Endothelial cell of umbilical vein (primary cell): ENCODE data around the gene ZNF580. TPM values are rescaled to one million over a fixed set of nuclear protein-coding genes. Genes with fewer than 3 reads are reported as not detected.

Experiments
- BruUV-seq: library from RNA; stranded (reverse); fragments of 400-500 nt; replicated peaks from 2 replicates; lab custom pipeline; 2021; lab: Mats Ljungman, UMichigan
- CTCF ChIA-PET: fragments of 300-600, 350-600 bp; sonication (Branson Sonifier 250); formaldehyde crosslinking; loops from one replicate; lab custom pipeline; 2021; ENCODE audit warnings: antibody characterized with exemption, inconsistent platforms; lab: Charles Lee
- POLR2A ChIA-PET: fragments of 300-600, 350-600 bp; sonication (Branson Sonifier 250); formaldehyde crosslinking; loops from one replicate; lab custom pipeline; 2021; ENCODE audit warnings: antibody characterized with exemption, inconsistent platforms; lab: Charles Lee
- DNase-seq: peaks from one replicate; pipeline ENCODE4 v3.0.0-alpha.2; 2011; ENCODE audit warnings: low read depth, low spot score
- FAIRE-seq: peaks from 2 replicates; lab custom pipeline; 2011; peaks lifted over from hg19 to GRCh38; lab: Jason Lieb, UNC
- H2AFZ ChIP-seq: 2 replicates; pipeline ENCODE4 v1.6.0; 2012; ENCODE audit warnings: low read depth, low read length, control low read depth, inconsistent platforms
- H3K27ac ChIP-seq: 2 replicates; pipeline ENCODE4 v1.5.1; 2011; ENCODE audit warnings: low read depth, mild to moderate bottlenecking, control low read depth, low read length, moderate library complexity; ENCODE audit not compliant: insufficient read depth
- H3K27me3 ChIP-seq, 2 experiments: 2 replicates each; pipeline versions ENCODE4 v1.6.0 to v1.6.1; 2011; ENCODE audit warnings: low read length in 2 of 2, mixed read lengths in 1 of 2; ENCODE audit not compliant: control insufficient read depth in 2 of 2, insufficient read depth in 2 of 2
- H3K36me3 ChIP-seq, 2 experiments: 2 replicates in 1 of 2; 3 replicates in 1 of 2; pipeline ENCODE4 v1.5.1; 2011; ENCODE audit warnings: low read length in 2 of 2, mild to moderate bottlenecking in 1 of 2, moderate library complexity in 1 of 2; ENCODE audit not compliant: control insufficient read depth in 2 of 2, insufficient read depth in 2 of 2; ENCODE audit errors: extremely low read depth in 1 of 2
- H3K4me1 ChIP-seq: 3 replicates; pipeline ENCODE4 v1.5.1; 2011; ENCODE audit warnings: mild to moderate bottlenecking, low read length; ENCODE audit not compliant: control insufficient read depth, insufficient read depth; ENCODE audit errors: extremely low read depth
- H3K4me2 ChIP-seq: 2 replicates; pipeline ENCODE4 v1.6.1; 2011; ENCODE audit warnings: low read length, control low read depth, mixed read lengths; ENCODE audit not compliant: insufficient read depth
- H3K4me3 ChIP-seq, 3 experiments: fragments of 200-600 bp in 1 of 3; sonication (generic), shearing (Covaris generic) in 1 of 3; replicated peaks in 1 of 3; 2 replicates each; pipeline ENCODE4 v1.5.1; 2011 to 2016; ENCODE audit warnings: control low read depth in 3 of 3, low read length in 3 of 3, mild to moderate bottlenecking in 2 of 3, inconsistent platforms in 1 of 3, low read depth in 1 of 3, moderate library complexity in 1 of 3; ENCODE audit not compliant: insufficient read depth in 1 of 3
- H3K79me2 ChIP-seq: 2 replicates; pipeline ENCODE4 v1.6.0; 2012; ENCODE audit warnings: low read length, inconsistent platforms; ENCODE audit not compliant: control insufficient read depth, insufficient read depth
- H3K9ac ChIP-seq: replicated peaks from 2 replicates; pipeline ENCODE3; 2011; ENCODE audit warnings: low read length, control low read depth; ENCODE audit not compliant: insufficient read depth; ENCODE audit errors: extremely low read depth
- H3K9me1 ChIP-seq: replicated peaks from 3 replicates; pipeline ENCODE4 v1.6.0; 2011; ENCODE audit warnings: mild to moderate bottlenecking, low read length; ENCODE audit not compliant: control insufficient read depth, insufficient read depth; ENCODE audit errors: extremely low read depth
- H3K9me3 ChIP-seq: replicated peaks from 2 replicates; pipeline ENCODE4 v1.5.1; 2012; ENCODE audit warnings: low read length, inconsistent platforms; ENCODE audit not compliant: control insufficient read depth, insufficient read depth
- H4K20me1 ChIP-seq: replicated peaks from 2 replicates; pipeline ENCODE3; 2011; ENCODE audit warnings: mild to moderate bottlenecking, low read length; ENCODE audit not compliant: control insufficient read depth, insufficient read depth; ENCODE audit errors: extremely low read depth
- CTCF ChIP-seq, 2 donors: IDR thresholded peaks; 1 replicate in 1 of 2; 2 replicates in 1 of 2; pipeline ENCODE4 v1.5.1; 2011; ENCODE audit warnings: low read length in 2 of 2, mild to moderate bottlenecking in 2 of 2, moderate library complexity in 2 of 2, control low read depth in 1 of 2, inconsistent platforms in 1 of 2, low read depth in 1 of 2; ENCODE audit not compliant: insufficient read depth in 1 of 2; ENCODE audit errors: extremely low read depth in 1 of 2
- EZH2 ChIP-seq: IDR thresholded peaks from 2 replicates; pipeline ENCODE4 v1.6.1; 2012; ENCODE audit warnings: borderline replicate concordance, low read depth, mild to moderate bottlenecking, moderate library complexity, low read length, inconsistent platforms; ENCODE audit not compliant: severe bottlenecking
- JUN ChIP-seq: IDR thresholded peaks from 2 replicates; pipeline ENCODE4 v1.6.1; 2011; ENCODE audit warnings: borderline replicate concordance, low read depth; ENCODE audit not compliant: insufficient read length, insufficient read depth
- MAX ChIP-seq: IDR thresholded peaks from 2 replicates; pipeline ENCODE4 v1.6.1; 2011; ENCODE audit not compliant: insufficient read depth, insufficient read length
- MYC ChIP-seq: IDR thresholded peaks from one replicate; pipeline ENCODE4 v1.6.1; 2011; ENCODE audit warnings: mild to moderate bottlenecking, low read depth, low read length
- POLR2A ChIP-seq: IDR thresholded peaks from 2 replicates; pipeline ENCODE4 v1.6.1; 2012; ENCODE audit warnings: low read depth, mild to moderate bottlenecking, control low read depth, low read length
- dilution Hi-C: fragments of 300-500 bp; cut with MboI; formaldehyde crosslinking; loops from one replicate; pipeline ENCODE4 v1.15.0; 2019; ENCODE audit warnings: low sequenced_read_pairs; ENCODE audit not compliant: extremely low pct_ligation_motif_present
- intact Hi-C: fragments of 100-400 bp; cut with micrococcal nuclease; formaldehyde crosslinking; loops from one replicate; pipeline ENCODE4 v1.10.0; 2022
- polyA plus RNA-seq, 4 experiments: library from polyadenylated mRNA; depleted of rRNA in 3 of 4; stranded (reverse) in 3 of 4; unstranded in 1 of 4; fragments of >200 nt; gene quantifications; 2 replicates each; pipeline versions ENCODE4 v1.2.1 to v1.2.3, GENCODE V29; 2011 to 2012; ENCODE audit warnings: missing spikeins in 1 of 4
- total RNA-seq: library from RNA; stranded (reverse); gene quantifications from 2 replicates; pipeline ENCODE4 v1.2.3, GENCODE V29; 2021

ZNF580 gene
- total and polyA plus RNA-seq, 2 donors (not counting 3 experiments of a cell fraction or from before 2014, with no cell fraction given), result 13.7 to 41.1 TPM

GRCh38 chr19:55645512-55645881 is 4.7 kb downstream of the ZNF580 start:
- peaks cover 3 to 10% of the 10 kb centered on the region in 2 experiments for H3K36me3 ChIP-seq
- no peaks in the 10 kb centered on the region for H4K20me1 ChIP-seq
- no peaks in the 10 kb centered on the region for H3K9me3 ChIP-seq
- BruUV-seq, result no TSS peak
- H3K4me2 ChIP-seq, result no peak overlapping the region
- H3K27me3 ChIP-seq, result no peaks in the 10 kb centered on the region
- no peak overlapping the region for H2AFZ ChIP-seq
- H3K4me1 ChIP-seq, result peaks cover 31% of the 10 kb centered on the region
- TF ChIP-seq JUN (no peak), MAX (no peak), EZH2 (no peak), CTCF (IDR thresholded peaks at IDR 0.05; ENCODE audit: extremely low read depth in 1 of 2, insufficient read depth in 1 of 2, low read depth in 1 of 2, low read length in 2 of 2) (no peak), POLR2A (no peak), MYC (no peak)
- no peak overlapping the region for H3K27ac ChIP-seq
- ChIA-PET POLR2A (no interaction called here), CTCF (no interaction called here)
- H3K9me1 ChIP-seq, result no peaks in the 10 kb centered on the region
- FAIRE-seq (no peak), DNase-seq (no peak)
- intact Hi-C loops (no loop called here), dilution Hi-C loops (no loop called here)
- peaks cover 23% of the 10 kb centered on the region for H3K79me2 ChIP-seq
- no peak overlapping the region for H3K9ac ChIP-seq
- no peak overlapping the region for H3K4me3 ChIP-seq
